ENCODE measurements around the gene TMEM243. TPM values are rescaled to one million over a fixed set of nuclear protein-coding genes. Genes with fewer than 3 reads are reported as not detected.

Gene TMEM243
- total and polyA plus RNA-seq, 5 experiments from 2014 or later = 79.3 to 138 (median 89.5) TPM

Other genes starting within 250 kb of the TMEM243 start
- gene ELAPOR2, start 160.1 kb downstream of the TMEM243 start, total RNA-seq = 1 to 10 TPM; 8.1 to 8.6 TPM
- 1 to 10 TPM in 2 of 3 donors, under 1 TPM in 1; 0.96 to 6.5 (median 4.6) TPM for gene ELAPOR2, start 160.1 kb downstream of the TMEM243 start, polyA plus RNA-seq
- 100 to 1,000 TPM; 175 to 181 TPM for gene DMTF1, start 67.3 kb downstream of the TMEM243 start, total RNA-seq
- gene DMTF1, start 67.3 kb downstream of the TMEM243 start, polyA plus RNA-seq = 10 to 100 TPM; 22.2 to 33.5 (median 23.2) TPM
- 10 to 100 TPM; 14.8 to 16.9 TPM for gene CROT, start 125.9 kb upstream of the TMEM243 start, total RNA-seq
- gene CROT, start 125.9 kb upstream of the TMEM243 start, polyA plus RNA-seq = 1 to 10 TPM; 3.2 to 5.3 (median 4.4) TPM

Measured in naive thymus-derived CD8-positive, alpha-beta T cell (primary cell).